GM12801 (cell line): Measurements from ENCODE around the gene PLEKHA4.

Experiments
- CTCF ChIP-seq: IDR thresholded peaks from one replicate; pipeline ENCODE4 v1.5.1; 2011; ENCODE audit warnings: control low read depth; ENCODE audit not compliant: insufficient read length; ENCODE audit errors: extremely low read depth

PLEKHA4 gene

GRCh38 chr19:48906324-48906723 is 37.9 kb upstream of the PLEKHA4 start:
- no peak for TF ChIP-seq CTCF

GRCh38 chr19:48905664-48906063 is 37.2 kb upstream of the PLEKHA4 start:
- no peak for TF ChIP-seq CTCF

- TF ChIP-seq CTCF = no peak
These were observed 32.3 kb upstream of the PLEKHA4 start for GRCh38 chr19:48900477-48901406.

GRCh38 chr19:48899781-48900476 is 31.5 kb upstream of the PLEKHA4 start, which contains the start of gene NUCB1:
TSS of gene NUCB1 (plus strand) at chr19:48900312. CDS start at chr19:48900797, 485 bp downstream.
- TF ChIP-seq CTCF = no peak

- TF ChIP-seq CTCF = no peak
These were observed 28.8 kb upstream of the PLEKHA4 start for GRCh38 chr19:48897181-48897580.

- TF ChIP-seq CTCF = no peak
These were observed 27.8 kb upstream of the PLEKHA4 start for GRCh38 chr19:48896191-48896720.

GRCh38 chr19:48895226-48895625 is 26.8 kb upstream of the PLEKHA4 start:
- no peak for TF ChIP-seq CTCF
